CD14-positive monocyte (primary cell): ENCODE data around the gene SYNE2. TPM values are rescaled to one million over a fixed set of nuclear protein-coding genes. Genes with fewer than 3 reads are reported as not detected.

Experiments
- DNase-seq, 3 donors: peaks; one replicate each; pipeline ENCODE4 v3.0.0-alpha.2; 2011 to 2022
- H2AFZ ChIP-seq: 2 replicates; pipeline ENCODE4 v1.6.0; 2012; ENCODE audit warnings: mild to moderate bottlenecking, low read depth, low read length, inconsistent platforms; ENCODE audit not compliant: insufficient read depth, poor library complexity, severe bottlenecking
- H3K27ac ChIP-seq, 2 donors: 1 replicate in 1 of 2; 2 replicates in 1 of 2; pipeline ENCODE4 v1.5.1; 2012 to 2013; ENCODE audit warnings: low read length in 2 of 2, control low read depth in 1 of 2, inconsistent platforms in 1 of 2, low read depth in 1 of 2, mild to moderate bottlenecking in 1 of 2
- H3K27me3 ChIP-seq, 2 donors: one replicate each; pipeline versions ENCODE4 v1.6.0 to v1.6.1; 2011 to 2013; ENCODE audit warnings: low read length in 2 of 2; ENCODE audit not compliant: control insufficient read depth in 2 of 2, insufficient read depth in 2 of 2
- H3K36me3 ChIP-seq, 2 donors: replicated peaks in 1 of 2; 1 replicate in 1 of 2; 2 replicates in 1 of 2; pipeline versions ENCODE4 v1.5.1 to v1.6.1; 2012 to 2013; ENCODE audit warnings: low read length in 2 of 2, control low read depth in 1 of 2, inconsistent platforms in 1 of 2, mild to moderate bottlenecking in 1 of 2; ENCODE audit not compliant: insufficient read depth in 2 of 2, control insufficient read depth in 1 of 2
- H3K4me1 ChIP-seq, 2 donors: 1 replicate in 1 of 2; 2 replicates in 1 of 2; pipeline versions ENCODE4 v1.5.1 to v1.6.1; 2012 to 2013; ENCODE audit warnings: low read length in 2 of 2, control low read depth in 1 of 2, inconsistent platforms in 1 of 2, mild to moderate bottlenecking in 1 of 2, moderate library complexity in 1 of 2; ENCODE audit not compliant: insufficient read depth in 2 of 2, control insufficient read depth in 1 of 2
- H3K4me2 ChIP-seq: replicated peaks from 2 replicates; pipeline ENCODE3; 2012; ENCODE audit warnings: low read length, moderate library complexity, mild to moderate bottlenecking; ENCODE audit not compliant: poor library complexity, severe bottlenecking; ENCODE audit errors: extremely low read depth
- H3K4me3 ChIP-seq, 3 experiments: fragments of 200-600 bp in 1 of 3; sonication (generic) in 1 of 3; replicated peaks in 1 of 3; 1 replicate in 2 of 3; 2 replicates in 1 of 3; pipeline ENCODE4 v1.5.1; 2011 to 2013; ENCODE audit warnings: low read length in 3 of 3, mild to moderate bottlenecking in 3 of 3, control low read depth in 2 of 3, low read depth in 2 of 3, inconsistent platforms in 1 of 3, moderate library complexity in 1 of 3
- H3K79me2 ChIP-seq: 2 replicates; pipeline ENCODE4 v1.6.0; 2012; ENCODE audit warnings: mild to moderate bottlenecking, control low read depth, inconsistent platforms, low read length, moderate library complexity; ENCODE audit not compliant: insufficient read depth
- H3K9ac ChIP-seq: 2 replicates; pipeline ENCODE4 v1.6.0; 2017; ENCODE audit warnings: low read length, mild to moderate bottlenecking; ENCODE audit not compliant: insufficient read depth, poor library complexity, severe bottlenecking
- H3K9me3 ChIP-seq, 2 donors: replicated peaks in 1 of 2; 1 replicate in 1 of 2; 2 replicates in 1 of 2; pipeline versions ENCODE4 v1.5.1 to v1.6.1; 2012 to 2013; ENCODE audit warnings: low read length in 2 of 2, control low read depth in 1 of 2; ENCODE audit not compliant: control insufficient read depth in 1 of 2, insufficient read depth in 1 of 2
- H4K20me1 ChIP-seq: 2 replicates; pipeline ENCODE4 v1.6.0; 2012; ENCODE audit warnings: mild to moderate bottlenecking, low read length, control low read depth, moderate library complexity; ENCODE audit not compliant: insufficient read depth
- H3K27ac Mint-ChIP-seq, 7 donors: one replicate each; pipeline ENCODE4 v1.8.0; 2020; ENCODE audit warnings: mild to moderate bottlenecking in 7 of 7, mixed read lengths in 7 of 7, moderate library complexity in 6 of 7, inconsistent platforms in 2 of 7
- H3K27me3 Mint-ChIP-seq, 3 donors: one replicate each; pipeline ENCODE4 v1.8.0; 2021 to 2022; ENCODE audit warnings: low read depth in 3 of 3, mild to moderate bottlenecking in 3 of 3, mixed read lengths in 3 of 3, moderate library complexity in 3 of 3, inconsistent platforms in 1 of 3
- H3K36me3 Mint-ChIP-seq, 2 donors: one replicate each; pipeline ENCODE4 v1.8.0; 2020; ENCODE audit warnings: mixed read lengths in 2 of 2, inconsistent platforms in 1 of 2, mild to moderate bottlenecking in 1 of 2
- H3K4me1 Mint-ChIP-seq: one replicate; pipeline ENCODE4 v1.8.0; 2020; ENCODE audit warnings: mild to moderate bottlenecking, mixed read lengths
- H3K4me3 Mint-ChIP-seq, 2 donors: one replicate each; pipeline ENCODE4 v1.8.0; 2020; ENCODE audit warnings: mild to moderate bottlenecking in 2 of 2, mixed read lengths in 2 of 2, moderate library complexity in 1 of 2
- H3K9me3 Mint-ChIP-seq, 7 donors: one replicate each; pipeline ENCODE4 v1.8.0; 2020 to 2022; ENCODE audit warnings: mixed read lengths in 7 of 7, mild to moderate bottlenecking in 6 of 7, moderate library complexity in 6 of 7, inconsistent platforms in 2 of 7
- CTCF ChIP-seq: fragments of 200-600 bp; IDR thresholded peaks from one replicate; pipeline ENCODE4 v1.8.0; 2022; ENCODE audit warnings: antibody characterized with exemption, mild to moderate bottlenecking
- WGBS: methylation state at CpG from one replicate; pipeline ENCODE4 v1.1.5; 2013; ENCODE audit warnings: missing lambda C conversion rate; ENCODE audit not compliant: insufficient coverage; 5-methylcytosine and 5-hydroxymethylcytosine counted together
- intact Hi-C, 2 donors: fragments of 100-400 bp; cut with micrococcal nuclease; formaldehyde crosslinking; loops; one replicate each; pipeline versions ENCODE4 v1.15.0 to v1.15.1; 2023
- polyA plus RNA-seq, 3 donors: library from polyadenylated mRNA; depleted of rRNA in 1 of 3; unstranded in 2 of 3; stranded (reverse) in 1 of 3; fragments of 300-500 nt in 2 of 3; fragments of >200 nt in 1 of 3; fragmentation: Illumina TruSeq in 2 of 3; gene quantifications; 1 replicate in 2 of 3; 2 replicates in 1 of 3; pipeline ENCODE4 v1.2.3, GENCODE V29; 2012 to 2021

Gene SYNE2
- polyA plus RNA-seq, 3 donors = 0.06 to 0.46 (median 0.44) TPM

GRCh38 chr14:64075613-64076005, 222.8 kb downstream of the SYNE2 start:
- Histone ChIP-seq H3K4me1 (no peaks in the 10 kb centered on the region), H3K27me3 (no peaks in the 10 kb centered on the region), H3K4me3 (no peak overlapping the region), H3K36me3 (no peaks in the 10 kb centered on the region), H3K9me3 (no peaks in the 10 kb centered on the region), H3K79me2 (no peaks in the 10 kb centered on the region), H2AFZ (no peak overlapping the region), H4K20me1 (no peaks in the 10 kb centered on the region), H3K27ac (no peak overlapping the region), H3K9ac (no peak overlapping the region), H3K4me2 (no peak overlapping the region)
- intact Hi-C loops = no loop called here
- Mint-ChIP-seq H3K36me3 (no peaks in the 10 kb centered on the region), H3K4me1 (no peaks in the 10 kb centered on the region), H3K9me3 (peaks cover 0 to 5% (median 0%) of the 10 kb centered on the region in 7 donors), H3K27me3 (peaks cover 4 to 6% (median 4%) of the 10 kb centered on the region in 3 donors), H3K4me3 (no peak overlapping the region), H3K27ac (no peak overlapping the region)
- no peak for TF ChIP-seq CTCF
- DNase-seq = no peak
- no CpG with 5 or more reads among the region's 1 CpG for WGBS

- H3K27me3 Mint-ChIP-seq = peaks cover 4 to 8% (median 7%) of the 10 kb centered on the region in 3 donors
- Histone ChIP-seq H3K27ac (no peak overlapping the region), H3K9me3 (no peaks in the 10 kb centered on the region), H3K9ac (no peak overlapping the region), H4K20me1 (no peaks in the 10 kb centered on the region), H3K4me2 (no peak overlapping the region), H3K27me3 (no peaks in the 10 kb centered on the region), H3K4me3 (no peak overlapping the region), H3K4me1 (no peaks in the 10 kb centered on the region), H2AFZ (no peak overlapping the region), H3K79me2 (no peaks in the 10 kb centered on the region), H3K36me3 (no peaks in the 10 kb centered on the region)
- intact Hi-C loops = no loop called here
- TF ChIP-seq CTCF = no peak
- H3K36me3 Mint-ChIP-seq = no peaks in the 10 kb centered on the region
- no peaks in the 10 kb centered on the region for H3K4me1 Mint-ChIP-seq
- 100% methylated on average over 1 of the region's 2 CpGs for WGBS
- H3K4me3 Mint-ChIP-seq = no peak overlapping the region
- peaks cover 0 to 5% (median 0%) of the 10 kb centered on the region in 7 donors for H3K9me3 Mint-ChIP-seq
- H3K27ac Mint-ChIP-seq = no peak overlapping the region
- no peak for DNase-seq
Measured at GRCh38 chr14:64080452-64080851, 227.6 kb downstream of the SYNE2 start.
